HG02885 (cell line): ENCODE data around the gene GLCCI1.
"Not testable (repeated sequence)": the region's sequence is repeated elsewhere in the genome, so short reads cannot be mapped to it uniquely, and the experiment has no call there.

ENCODE experiments used
- ATAC-seq: cut with Tn5 transposase; IDR thresholded peaks from one replicate; pipeline ENCODE4 v1.9.1; 2021; ENCODE audit warnings: mild to moderate bottlenecking; ENCODE audit not compliant: unreplicated experiment, poor library complexity

GLCCI1 gene

DNA sequence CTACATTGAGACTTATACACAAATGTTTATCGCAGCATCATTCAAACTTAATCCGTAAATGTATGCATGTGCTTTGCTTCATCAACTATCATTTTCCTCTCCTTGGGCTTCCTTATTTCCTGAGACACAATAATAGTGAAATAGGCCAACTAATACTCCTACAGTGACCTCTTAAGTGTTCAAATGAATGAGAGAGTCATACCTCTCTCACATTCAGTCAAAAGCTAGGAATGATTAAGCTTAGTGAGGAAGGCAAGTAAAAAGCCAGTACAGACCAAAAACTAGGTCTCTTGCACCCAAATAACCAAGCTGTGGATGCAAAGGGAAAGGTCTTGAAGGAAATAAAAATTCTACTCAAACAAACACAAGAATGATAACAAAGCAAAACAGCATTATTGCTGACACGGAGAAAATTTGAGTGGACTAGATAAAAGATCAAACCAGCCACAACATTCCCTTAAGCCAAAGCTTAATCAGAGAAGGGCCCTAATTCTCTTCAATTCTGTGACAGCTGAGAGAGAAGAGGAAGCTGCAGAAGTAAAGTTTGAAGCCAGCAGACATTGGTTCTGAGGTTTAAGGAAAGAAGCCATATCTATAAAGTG lies 72.3 kb downstream of the GLCCI1 start:
- ATAC-seq: no peak

DNA sequence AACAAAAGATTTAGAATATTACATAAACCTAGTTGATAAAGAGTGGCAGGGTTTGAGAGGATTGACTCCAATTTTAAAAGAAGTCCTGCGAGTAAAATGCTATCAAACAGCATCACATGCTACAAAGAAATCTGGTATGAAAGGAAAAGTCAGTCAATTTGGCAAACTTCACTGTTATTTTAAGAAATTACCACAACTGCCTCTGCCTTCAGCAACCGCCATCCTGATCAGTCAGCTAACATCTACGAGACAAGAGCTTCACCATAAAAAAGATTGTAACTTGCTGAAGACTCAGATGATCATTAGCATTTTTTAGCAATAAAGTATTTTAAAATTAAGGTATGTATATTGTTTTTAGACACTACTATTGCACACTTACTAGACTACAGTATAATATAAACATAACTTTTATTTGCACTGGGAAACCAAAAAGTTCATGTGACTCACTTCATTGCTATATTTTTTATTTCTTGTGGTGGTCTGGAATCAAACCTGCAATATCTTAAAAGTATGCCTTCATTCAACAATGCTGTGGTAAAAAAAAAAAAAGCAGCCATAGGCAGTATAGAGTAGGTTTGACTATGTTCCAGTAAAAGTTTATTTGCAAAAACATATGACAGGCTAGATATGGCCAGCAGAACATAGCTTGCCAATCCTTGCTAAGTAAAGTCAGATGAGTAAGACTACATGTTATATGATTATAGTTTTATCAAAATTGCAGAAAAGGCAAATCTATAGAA lies 74.4 kb downstream of the GLCCI1 start:
- no peak for ATAC-seq

DNA sequence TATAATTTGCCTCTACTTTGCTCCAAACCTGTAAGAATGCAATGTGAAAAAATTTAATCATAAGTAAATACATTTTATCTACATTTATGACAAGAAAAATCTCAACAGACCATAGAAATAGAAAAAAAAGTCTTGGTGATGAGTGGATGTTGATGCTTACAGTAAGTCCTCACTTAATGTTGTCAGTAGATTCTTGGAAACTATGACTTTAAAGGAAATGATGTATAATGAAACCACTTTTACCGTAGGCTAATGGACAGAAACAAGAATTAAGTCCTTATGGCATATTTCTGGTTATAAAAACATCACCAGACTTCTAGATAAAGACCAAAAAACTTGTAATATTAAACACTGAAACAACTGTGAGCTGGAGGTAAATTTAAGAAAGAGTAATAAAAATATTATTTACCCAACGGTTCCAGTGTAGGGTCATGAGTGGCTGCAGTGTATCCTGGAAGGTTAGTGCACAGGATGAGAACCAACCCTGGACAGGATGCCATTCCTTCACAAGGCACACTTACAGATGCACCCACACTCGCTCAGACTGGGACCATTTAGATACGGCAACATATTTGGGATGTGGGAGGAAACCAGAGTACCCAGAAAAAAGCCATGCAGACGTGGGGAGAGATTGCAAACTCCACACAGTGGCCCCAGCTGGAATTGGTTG lies 76.3 kb downstream of the GLCCI1 start:
- no peak for ATAC-seq

DNA sequence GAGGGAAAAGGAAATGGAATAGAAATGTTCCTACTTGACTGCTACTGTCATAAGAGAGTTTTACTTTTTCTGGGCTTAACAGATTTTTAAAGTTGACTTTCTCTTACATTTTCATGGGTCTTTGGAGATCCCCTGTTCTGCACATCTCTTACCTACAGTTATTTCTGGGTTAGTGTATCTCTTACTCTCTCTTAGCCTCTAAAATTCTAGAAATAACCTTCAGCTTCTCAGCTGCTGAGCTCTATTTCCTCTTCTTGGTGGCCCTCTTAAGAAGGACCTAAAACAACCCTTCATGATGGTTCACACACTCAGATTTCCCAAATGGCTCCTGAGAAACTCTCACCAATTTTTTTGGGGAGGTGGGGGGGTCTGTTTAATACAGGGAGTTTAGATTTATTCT lies 79.5 kb downstream of the GLCCI1 start:
- not testable (repeated sequence) for ATAC-seq

DNA sequence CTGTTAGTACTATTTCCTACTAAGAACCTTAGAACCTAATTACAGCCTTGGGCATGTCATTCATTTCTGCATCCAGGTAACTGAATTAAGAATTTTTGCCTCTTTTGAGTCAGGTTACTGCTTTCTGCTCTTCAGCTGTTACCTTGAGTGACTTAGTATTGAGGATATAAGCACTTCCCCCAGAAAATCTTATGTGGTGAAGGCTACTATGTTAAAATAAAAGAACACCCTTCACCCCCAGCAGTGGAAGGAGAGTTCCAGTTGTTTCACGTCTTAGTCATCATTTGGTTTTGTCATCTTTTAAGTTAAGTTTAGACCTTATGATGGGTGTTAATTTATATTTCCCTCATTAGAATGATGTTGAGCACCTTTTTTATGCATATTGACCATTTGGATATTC lies 82.8 kb downstream of the GLCCI1 start:
- ATAC-seq: no peak

DNA sequence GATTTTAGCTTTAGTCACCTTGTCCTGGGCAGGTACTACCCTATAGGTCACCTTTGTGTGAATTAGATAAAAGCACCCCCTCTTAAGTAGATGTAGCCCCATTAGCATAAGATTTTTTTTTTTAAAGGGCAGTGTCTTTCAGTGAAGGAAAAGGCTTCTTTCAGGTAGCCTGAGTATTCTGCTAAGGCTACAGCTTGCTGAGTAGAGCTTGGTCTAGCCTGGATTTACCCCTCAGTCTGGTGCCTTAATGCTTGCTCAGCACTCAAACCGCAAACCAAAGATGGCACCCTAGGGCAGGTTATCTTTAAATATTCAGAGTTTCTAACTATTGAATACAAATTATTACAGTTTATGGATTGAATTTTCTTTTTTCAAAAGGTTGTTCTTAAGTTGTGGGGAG lies 83.4 kb downstream of the GLCCI1 start:
- ATAC-seq: no peak

DNA sequence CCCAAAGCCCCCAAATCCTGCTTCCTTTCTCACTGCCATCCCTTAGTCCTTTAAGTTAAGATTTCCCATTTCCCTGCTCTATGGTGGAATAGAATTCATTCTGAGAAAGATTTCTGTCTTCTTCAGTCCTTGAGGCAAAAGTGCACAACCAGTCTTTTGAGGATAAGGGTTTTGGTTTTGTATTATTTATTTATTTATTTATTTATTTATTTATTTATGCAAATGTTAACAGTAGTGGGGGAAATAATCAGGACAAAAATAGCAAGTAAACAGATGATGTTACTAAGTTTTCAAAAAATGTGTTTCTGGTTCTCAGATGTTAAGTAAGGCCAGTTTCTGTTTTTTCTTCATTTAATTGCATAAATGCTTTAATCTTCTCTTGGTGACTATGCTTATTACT lies 84.2 kb downstream of the GLCCI1 start:
- no peak for ATAC-seq

DNA sequence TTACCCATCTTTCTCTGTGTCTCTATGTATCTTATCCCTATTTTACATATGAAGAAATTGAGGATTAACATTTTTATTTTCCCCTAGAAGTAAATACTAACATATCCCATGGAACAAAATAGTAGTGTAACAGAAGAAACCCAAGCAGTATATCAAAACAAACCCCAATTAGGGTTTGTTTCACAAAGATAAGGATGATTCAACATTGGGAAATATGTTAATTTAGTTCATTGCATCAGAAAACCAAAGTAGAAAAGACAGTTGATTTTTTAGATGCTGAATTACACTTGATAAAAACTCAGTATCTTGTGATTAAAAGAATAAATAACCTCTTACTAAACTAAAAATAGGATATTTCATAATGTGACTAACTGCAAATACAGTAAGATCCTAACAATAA lies 87.8 kb downstream of the GLCCI1 start:
- ATAC-seq: no peak

DNA sequence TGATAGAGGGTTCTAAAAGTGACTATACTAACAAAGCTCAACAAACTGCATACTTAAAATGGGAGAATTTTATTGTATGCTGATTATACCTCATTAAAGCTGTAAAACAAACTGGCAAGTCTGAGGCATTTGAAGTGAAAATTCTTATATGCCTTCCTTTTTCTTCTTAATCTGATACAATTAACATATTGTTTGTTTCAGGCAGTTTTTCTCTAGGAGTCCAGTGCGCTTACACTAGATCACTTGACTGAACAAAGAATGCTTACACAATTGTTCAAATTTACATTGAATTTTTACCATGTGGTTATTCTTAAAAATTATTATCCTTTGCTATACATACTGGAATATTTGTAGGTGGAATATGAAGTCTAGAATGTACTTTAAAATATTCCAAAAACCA lies 89.0 kb downstream of the GLCCI1 start:
- ATAC-seq: no peak

DNA sequence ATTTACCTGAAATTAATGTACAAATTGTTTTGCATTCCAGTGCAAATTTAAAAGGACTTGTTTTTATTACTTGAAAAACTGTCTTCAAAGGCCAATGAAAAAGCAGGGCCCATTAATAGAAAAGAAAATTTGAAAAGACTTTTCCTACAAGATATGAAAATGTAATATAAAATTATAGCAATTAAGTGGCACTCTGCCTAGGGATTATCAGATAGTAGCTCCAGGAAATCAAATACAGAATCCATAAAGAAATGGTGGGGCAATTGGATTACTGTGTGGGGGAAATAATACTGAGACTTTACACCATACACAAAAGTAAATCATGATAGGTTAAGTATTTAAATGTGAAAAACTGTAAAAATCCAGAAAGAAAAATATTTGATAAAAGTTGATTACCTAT lies 89.7 kb downstream of the GLCCI1 start:
- ATAC-seq: no peak

DNA sequence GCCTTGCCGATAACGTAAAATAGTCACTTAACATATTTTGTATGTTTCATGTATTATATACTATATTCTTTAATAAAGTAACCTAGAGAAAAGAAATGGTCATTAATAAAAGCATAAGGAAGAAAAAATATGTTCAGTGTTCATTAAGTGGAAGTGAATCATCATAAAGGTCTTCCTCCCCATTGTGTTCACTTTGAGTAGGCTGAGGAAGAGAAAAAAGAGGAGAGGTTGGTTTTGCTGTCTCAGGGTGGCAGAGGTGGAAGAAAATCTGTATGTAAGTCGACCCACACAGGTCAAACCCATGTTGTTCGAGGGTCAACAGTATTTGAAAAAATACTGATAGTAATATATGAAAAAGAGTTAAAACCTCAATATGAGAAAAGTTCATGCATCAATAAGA lies 90.3 kb downstream of the GLCCI1 start:
- no peak for ATAC-seq

DNA sequence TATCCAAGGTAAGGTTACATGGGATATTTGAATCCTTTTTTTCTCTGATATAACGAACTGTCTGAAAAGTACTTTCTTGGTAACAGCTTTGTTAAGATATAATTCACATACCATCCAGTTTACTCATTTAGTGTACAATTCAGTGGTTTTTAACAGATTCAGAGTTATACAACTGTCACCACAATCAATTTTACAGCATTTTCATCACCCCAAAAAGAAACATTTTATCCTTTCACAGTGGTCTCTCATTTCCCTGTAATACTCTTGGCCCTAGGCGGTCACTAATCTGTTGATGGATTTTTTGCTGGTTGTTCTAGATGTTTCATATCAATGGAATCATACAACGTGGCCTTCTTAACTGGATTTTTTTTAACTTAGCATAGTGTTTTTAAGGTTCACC lies 91.6 kb downstream of the GLCCI1 start:
- ATAC-seq: no peak

DNA sequence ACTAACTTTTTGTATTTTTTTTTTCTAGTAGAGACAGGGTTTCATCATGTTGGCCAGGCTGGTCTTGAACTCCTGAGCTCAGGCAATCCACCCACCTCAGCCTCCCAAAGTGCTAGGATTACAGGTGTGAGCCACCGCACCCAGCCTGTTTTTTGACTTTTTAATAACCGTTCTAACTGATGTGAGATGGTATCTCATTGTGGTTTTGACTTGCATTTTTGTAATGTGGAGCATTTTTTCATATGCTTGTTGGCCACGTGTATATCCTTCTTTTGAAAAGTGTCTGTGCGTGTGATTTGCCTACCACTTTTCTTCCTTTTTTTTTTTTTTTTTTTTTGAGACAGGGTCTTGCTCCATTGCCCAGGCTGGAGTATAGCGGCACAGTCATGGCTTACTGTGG lies 94.7 kb downstream of the GLCCI1 start:
- ATAC-seq: not testable (repeated sequence)

DNA sequence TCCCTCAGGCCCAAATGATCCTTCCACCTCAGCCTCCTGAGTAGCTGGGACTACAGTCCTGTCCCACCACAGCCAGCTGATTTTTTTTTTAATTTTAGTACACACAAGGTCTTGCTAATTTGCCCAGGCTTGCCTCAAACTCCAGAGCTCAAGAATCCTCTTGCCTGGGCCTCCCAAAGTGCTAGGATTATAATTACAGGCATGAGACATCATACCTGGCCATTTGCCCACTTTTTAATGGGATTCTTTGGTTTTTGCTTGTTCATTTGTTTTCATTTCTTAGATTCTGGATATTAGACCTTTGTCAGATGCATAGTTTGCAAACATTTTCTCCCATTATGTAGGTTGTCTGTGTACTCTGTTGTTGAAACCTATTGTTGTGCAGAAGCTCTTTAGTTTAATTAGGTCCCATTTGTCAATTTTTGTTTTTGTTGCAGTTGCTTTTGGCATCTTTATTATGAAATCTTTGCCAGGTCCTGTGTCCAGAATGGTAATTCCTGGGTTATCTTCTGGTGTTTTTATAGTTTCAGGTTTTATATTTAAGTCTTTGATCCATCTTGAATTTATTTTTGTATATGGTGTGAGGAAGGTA lies 95.2 kb downstream of the GLCCI1 start:
- no peak for ATAC-seq

DNA sequence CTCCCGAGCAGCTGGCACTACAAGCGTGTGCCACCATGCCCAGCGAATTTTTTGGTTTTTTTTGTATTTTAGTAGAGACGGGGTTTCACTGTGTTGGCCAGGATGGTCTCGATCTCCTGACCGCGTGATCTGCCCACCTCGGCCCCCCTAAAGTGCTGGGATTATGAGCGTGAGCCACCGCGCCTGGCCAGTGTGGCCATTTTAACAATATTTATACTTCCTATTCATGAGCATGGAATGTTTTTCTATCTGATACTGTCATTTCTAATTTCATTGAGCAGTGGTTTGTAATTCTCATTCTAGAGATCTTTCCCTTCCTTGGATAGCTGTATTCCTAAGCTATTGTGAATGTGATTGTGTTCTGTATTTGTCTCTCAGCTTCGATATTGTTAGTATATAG lies 96.2 kb downstream of the GLCCI1 start:
- no peak for ATAC-seq

DNA sequence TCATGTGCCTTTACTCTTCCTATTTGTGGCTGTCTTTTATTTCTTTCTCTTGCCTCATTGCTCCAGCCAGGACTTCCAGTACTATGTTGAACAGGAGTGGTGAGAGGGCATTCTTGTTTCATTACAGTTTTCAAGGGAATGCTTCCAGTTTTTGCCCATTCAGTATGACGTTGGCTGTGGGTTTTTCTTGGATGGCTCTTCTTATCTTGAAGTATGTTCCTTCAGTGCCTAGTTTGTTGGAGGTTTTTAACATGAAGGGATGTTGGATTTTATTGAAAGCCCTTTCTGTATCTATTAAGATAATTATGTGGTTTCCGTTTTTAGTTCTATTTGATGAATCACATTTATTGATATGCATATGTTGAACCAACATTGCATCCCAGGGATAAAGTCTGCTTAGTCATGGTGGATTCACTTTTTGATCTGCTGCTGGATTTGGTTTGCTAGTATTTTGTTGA lies 96.8 kb downstream of the GLCCI1 start:
- no peak for ATAC-seq

DNA sequence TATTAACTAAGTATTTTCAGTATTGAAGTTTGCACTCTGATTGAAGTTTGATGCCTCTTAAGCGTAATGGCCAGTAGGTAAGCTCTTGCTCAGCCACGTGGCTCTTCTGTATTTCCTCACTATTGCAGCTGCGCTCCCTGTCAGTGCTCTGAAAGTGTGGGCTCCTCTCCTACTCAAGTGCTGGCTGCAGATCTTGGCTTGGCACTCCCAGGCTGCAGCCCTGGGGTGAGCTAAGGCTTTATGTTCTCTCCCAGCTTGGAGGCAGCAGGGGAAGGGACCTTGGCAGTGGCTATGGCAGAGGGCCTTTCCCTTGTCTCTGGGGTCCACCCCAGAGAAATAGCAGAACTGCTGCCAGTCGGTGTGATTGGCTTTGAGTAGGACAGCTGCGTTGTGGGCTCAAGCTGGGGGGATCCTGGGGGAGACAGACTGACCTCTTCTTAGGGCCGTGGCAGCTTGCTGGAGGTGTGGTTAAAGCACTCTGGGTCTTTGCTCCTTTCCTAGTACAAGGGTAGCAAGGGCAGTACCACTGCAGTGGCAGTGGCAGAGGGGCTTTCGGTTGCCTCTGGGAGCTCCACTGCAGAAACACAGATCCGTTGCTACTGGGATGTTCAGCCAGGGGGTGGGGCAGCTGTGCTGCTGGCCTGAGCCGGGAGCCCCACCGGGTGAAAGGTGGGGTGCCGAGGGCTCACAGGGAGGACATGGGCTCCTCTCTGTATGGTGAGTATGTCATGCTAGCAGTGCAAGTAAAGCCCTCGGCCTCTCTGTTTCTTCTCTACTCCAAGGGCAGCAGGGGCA lies 100.5 kb downstream of the GLCCI1 start:
- no peak for ATAC-seq

DNA sequence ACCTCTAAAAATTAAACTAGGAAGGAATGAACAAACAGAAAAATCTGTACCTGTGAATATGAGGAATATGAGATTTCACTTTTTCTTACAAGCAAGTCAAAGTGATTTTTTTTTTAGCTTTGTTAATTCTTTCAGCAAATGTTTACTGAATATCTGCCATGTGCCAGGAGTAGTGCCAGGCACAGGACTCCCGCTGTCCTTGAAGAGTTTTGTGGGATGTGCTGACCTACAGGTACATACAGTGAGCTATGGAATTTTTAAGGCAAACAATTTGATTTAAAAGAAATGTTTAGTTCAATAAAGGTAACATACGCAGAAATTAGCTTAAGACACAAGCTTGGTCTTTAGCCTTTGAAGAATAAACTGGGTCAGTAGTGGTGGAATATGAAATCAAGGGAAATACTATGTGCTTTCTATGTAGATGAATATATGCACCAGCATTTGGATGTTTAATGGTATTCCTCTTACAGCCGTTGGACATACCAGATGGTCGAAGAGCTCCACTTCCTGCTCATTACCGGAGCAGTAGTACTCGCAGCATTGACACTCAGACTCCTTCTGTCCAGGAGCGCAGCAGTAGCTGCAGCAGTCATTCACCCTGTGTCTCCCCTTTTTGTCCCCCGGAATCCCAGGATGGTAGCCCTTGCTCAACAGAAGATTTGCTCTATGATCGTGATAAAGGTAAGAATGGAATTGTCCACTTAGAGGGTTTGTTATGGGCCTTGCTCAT lies 102.0 kb downstream of the GLCCI1 start:
- ATAC-seq: no peak

DNA sequence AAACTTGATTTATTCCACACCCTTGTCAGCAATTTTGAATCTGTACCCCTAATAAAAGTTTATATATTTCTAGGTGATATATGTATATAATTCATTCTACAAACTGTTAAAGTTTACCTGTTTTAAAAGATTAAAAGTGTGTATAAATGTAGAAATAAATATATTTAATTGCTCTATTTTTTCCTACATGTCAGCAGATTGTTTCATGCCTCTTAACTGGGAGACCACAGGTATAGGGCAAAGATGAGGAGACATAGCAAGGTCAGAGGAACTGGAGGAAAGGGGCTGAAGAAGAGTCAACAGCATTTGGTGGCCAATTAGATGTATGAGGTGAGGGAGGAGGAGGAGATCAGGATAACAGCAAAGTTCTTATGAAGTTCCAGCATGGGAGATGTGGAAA lies 109.8 kb downstream of the GLCCI1 start:
- no peak for ATAC-seq

DNA sequence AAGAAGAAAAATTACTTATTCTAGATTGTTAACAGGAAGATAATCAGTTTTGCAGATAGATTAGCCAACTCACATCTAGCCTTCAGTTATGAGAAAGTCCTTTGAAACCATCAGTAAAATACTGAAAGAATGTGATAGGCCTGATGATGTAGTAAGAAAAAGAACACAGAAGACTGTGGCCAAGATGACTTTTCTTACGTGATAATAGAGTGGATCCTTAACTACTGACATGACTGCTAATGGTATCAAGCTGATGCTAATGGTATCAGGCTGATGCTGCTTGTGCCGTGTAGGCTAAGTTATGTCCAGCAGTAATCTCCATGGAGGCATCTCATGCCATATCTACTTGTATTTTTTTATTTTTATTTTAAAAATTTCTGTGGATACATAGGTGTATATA lies 114.2 kb downstream of the GLCCI1 start:
- no peak for ATAC-seq
